ENCODE data around the gene ANP32A.

ANP32A gene

DNA sequence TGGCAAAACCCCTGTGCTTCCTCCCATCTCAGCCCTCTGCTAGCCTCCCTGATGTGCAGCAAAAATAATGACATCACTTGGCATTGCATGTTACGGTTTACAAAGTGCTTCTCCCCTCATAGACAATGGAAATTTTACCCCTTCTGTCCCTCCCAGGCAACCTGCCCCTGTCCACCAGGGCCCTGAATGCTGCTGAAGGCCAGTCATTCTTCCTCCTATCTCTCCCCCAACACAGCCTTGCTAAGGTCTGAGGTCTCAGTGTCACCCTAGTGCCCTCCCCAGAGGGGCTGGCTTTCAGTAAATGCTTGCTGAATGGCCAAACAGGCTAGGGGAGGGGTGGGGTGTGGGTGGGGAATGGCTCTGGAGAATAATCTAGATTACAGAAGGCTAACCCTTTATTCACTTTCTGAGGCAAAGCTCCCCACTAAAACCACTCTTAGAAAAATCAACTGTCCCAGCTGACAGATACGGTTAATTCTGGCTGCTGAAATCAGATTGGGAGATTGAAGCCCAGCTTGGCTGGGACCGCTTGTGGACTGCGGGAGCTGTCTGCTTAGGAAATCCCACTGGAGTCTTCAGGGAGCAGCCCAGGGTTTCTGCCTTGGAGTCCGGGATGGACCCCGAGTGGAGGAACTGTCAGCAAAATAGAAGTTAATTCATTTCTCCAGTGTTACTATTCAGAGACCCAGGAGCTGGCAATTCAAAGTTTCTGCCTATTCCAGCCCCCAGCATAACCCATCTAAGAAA lies 22.9 kb downstream of the ANP32A start:
- DNase-seq, result no peak

DNA sequence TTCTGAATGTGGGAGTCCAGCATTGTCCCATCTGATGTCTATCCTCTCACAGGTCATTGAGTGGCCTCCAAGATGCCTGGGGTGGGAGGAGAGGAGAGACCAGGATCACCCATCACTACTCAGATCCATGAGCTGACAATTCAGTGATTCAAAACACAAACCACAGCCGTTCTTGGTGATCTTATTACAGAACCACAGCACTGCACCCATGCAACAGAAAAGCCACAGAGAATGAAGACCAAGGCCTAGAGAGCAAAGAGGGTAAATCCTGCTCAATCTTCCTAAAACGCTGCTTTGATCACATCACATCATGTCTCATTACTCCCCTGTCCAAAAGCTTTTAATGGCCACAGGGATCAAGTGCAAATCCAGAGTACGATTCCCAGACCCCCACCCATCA lies 23.5 kb downstream of the ANP32A start:
- DNase-seq, result no peak

DNA sequence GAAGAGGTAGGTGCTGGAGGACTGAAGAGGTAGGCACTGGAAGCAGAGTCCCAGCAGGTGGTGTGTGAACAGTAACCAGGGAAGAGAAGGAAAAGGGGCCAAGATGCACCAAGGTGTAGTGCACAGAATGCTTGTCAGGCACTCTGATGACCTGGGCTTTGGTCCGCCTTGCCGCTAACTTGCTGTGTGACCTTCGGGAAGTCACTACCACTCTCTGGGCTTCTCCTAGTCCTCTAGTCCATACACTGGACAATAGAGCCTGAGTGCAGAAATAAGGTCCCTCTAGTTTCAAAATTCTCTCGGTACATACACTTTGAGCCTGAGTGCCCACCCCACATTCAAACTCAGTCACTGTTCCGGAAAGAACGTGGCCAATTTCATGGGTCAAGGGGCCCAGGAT lies 24.1 kb downstream of the ANP32A start:
- no peak for DNase-seq

DNA sequence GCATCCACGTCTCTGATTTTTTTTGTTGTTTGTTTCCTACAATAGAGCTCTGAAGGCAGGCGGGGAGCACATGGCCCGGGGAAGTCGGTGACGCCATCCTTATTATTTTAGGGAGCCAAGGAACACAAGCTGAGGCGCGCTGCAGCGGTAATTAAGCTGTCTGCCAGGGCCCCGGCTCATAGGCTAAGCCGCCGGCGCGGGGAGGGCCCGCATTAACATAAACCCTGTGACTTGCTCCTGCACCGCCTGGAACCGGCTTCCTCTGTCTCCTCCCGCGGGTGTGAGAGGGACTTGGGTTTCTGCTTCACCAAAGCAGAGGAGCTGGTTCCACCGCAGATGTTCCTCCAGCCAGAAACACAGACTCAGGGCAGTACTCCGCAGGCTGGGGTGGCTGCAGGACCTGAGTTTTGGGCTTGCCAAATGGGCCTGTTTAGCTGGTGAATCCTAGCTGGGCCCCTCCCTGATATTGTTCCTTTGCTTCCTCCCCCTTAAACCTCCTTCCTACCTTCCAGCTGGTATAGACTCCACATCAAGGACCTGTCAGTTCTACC lies 25.3 kb downstream of the ANP32A start:
- DNase-seq, result peak; percentile 42

DNA sequence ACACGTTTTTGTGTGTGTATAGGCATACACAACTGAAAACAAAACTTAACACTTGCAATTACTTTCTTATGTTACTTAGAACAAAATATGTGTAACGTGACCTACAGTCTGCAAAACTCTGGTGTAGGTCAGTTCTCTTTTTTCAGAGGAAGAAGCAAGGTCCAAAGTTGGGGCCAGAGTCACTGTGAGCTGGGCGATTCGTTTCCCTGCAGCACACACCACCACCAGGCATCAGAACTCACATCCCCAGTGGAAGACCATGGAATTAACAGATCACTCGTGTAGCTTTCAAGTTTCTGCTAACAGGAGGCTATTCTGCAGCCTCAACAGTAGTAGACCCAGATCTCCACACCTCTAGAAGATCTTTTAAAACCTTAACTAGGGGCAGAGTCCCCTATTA lies 25.8 kb downstream of the ANP32A start:
- DNase-seq, result no peak

DNA sequence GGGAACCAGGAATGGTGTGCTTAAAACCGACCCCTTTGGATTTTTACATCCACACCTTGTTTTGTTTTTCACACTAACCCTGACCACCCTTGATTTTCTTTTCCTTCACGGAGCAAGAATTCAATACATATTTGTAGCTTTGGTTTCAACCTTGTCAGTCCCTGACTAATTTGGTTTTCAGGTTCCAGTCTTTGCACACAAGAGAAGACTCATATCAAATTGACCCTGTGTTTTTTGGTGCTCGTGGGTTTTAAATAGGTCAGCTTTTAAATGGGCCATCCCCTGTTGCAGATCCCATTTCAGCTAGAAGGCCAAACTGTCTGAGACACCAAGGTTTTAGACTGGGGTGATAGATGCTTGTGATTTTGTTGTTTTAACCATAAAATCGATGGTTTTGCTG lies 26.4 kb downstream of the ANP32A start:
- no peak for DNase-seq

DNA sequence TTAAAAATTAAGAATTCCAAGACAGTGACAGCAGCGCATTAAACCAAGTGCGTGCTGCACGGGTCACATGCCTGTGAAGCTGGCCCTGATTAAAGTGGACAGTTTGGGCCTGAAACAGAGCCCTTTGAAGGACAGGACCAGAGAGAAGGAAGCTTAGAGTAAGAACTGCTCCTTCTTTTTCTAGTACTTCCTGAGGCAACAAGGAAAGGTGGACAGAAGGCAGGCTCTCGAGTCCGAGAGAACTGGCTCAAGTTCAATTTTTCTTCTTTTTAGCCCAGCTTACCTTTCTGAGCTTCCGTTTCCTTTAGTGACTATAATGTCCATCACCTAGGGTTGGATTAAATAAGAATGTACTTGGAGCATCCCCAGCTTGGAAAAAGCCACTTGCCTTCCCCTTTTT lies 26.9 kb downstream of the ANP32A start:
- no peak for DNase-seq

DNA sequence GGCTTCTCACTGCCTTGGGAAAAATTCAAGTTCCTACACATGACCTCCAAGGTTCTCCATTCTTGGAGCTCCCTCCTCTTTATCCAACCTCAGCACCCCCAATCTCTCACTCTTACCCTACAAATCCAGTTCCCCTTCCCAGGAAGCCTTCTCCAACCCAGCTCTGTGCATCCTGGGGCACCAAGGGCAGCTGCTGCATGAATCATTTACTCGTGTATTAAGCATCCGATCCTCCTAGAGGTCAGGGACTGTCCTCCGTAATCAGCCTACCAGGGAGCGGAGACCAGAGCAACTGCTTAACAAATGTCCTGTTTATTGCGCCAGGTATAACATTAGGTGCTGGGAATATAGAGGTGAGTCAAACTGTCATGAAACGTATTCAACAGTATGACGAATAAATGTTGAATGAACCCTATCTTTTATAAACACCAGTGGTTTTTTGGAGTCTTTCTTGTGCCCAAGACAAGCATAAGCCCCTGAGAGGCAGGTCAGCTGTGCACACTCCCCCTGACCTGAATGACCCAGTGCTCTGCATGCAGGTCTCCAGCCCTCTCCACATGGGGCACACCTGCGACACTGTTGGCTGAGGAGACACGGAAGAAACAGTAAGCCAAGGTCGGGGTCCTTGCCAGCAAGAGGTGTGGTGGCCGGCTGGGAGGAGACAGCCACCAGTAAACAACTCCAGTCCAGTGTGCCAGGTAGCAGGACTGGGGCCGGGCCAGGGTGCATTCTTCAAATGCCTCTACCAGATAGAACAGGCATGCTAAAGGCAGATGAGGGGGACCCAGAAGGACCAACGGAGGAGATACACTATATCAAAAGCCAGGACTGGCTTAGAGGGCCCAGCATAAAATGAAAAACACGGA lies 27.6 kb downstream of the ANP32A start:
- no peak for DNase-seq

DNA sequence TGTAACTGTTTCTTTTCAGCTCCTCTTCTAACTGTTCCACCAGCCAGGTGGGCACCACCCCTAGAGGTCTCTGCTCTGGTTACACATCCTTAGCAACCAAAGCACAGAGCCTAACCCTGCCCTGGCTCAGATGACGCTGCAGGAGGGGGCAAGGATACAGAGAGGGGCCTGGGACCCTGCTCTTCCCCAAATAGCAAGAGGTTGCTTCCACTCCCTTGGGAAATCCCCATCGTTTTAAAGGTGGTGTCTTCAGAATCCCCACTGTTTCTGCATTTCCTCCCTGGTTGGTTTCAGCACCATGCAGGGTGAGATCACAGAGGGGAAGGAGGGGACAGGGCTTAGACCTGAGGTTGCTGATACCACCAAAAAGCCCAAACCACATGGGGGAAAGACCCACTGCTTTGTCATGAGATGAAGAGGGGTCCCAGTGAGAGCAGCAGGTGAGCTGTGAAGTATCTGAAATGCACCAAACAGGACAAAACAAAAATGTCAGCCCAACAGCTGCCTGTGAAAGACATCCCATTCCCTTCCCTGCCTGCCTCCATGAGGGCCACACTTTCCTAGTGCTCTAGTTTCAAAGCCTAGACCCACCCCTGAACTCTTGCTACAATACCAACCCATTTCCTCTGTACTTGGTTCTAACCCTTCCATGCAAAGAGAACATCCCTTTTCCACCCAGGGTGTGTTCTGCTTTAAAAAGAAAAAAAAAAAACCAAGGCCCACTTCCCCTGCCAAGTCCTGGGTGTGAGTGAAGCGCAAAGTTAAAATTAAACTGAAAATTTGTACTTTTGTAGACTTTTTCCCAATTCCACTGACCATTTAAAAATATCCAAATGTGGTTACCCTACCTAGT lies 29.0 kb downstream of the ANP32A start:
- peak; percentile 7 for DNase-seq

DNA sequence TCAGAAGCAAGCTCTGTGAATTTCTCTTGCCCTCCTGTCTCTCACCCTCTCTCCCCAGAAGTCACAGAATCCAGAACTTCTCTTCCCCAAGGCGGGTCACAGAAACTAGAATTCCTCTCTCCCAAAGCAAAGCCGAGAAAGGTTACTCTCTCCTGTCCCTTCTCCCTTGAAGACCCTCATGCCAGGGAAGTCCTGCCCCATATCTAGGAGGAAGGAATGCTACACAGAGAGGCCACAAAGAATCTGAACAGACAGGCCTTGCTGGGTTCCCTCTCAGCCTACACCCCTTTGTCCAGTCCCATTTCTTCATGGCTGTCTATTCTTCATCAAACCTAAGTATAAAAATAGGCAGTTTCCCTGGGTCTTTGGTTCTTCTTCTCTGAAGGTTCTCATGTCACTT lies 29.8 kb downstream of the ANP32A start:
- DNase-seq, result no peak

DNA sequence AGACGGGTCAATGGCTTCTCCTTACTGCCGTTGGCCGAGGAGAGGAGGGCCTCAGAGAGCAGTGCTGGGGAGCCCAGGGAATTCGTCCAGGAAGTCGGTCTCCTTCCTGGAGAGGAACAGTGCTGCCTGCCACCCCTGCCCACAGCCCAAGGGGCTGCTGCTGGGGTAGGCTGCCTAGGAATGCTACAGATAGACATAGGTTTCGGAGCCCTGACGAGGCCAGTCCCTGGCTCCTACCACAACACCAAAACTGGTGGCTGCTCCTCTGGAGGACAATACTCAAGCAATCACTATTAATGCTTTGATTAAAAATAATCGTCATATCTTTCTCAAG lies 30.5 kb downstream of the ANP32A start:
- DNase-seq, result no peak

DNA sequence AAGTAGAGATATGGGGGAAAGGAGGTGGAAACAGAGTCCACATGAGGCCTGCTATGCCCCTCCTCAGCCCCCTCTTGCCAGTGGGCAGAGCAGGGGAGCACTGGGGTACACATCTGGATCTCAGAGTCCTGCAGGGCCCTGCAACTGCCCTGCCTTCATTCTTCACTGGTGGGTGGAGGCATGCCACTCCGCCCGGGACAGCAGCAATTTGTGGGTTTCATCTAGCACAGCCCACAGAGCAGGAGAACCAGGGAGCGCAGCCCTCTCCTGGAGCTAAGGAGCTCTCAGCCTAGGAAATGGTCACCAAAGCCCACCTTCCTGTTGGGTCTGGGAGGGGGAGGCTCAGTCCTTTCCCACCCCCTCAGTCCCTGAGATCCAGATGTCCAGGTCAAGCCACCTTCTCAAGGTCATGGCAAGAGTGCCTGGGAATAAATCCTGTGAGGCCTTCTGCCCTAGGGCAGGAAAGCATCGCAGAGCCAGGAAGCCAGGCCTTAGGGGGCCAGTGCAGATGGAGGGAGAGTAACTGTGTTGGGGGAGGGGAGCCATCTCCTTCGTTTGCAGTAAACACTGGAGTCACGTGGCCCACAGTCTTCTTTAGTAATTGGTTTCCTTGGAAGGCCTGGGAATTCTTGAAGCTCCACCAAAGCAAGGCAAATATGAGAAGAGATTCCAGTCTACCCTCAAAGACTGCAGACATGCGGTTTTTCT lies 31.0 kb downstream of the ANP32A start:
- no peak for DNase-seq

DNA sequence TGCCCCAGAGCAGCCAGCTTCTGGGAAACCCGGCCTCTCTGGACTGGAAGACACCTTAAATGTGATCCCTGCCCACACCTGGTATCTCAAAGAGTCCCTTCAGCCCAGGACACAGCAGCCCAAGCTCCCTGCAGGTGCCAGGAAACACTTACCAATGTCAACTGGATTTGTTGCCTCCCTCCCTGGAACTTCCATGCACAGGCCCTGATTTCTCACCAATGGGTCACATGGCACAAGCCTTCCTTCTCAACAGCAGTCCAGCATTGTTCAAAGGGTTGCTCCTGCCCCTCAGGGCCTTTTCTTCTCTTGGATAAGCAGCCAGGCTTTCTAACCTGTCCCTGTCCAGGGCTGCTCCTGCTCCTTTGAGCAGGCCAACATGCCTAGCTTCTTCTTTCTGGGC lies 31.6 kb downstream of the ANP32A start:
- DNase-seq, result no peak

DNA sequence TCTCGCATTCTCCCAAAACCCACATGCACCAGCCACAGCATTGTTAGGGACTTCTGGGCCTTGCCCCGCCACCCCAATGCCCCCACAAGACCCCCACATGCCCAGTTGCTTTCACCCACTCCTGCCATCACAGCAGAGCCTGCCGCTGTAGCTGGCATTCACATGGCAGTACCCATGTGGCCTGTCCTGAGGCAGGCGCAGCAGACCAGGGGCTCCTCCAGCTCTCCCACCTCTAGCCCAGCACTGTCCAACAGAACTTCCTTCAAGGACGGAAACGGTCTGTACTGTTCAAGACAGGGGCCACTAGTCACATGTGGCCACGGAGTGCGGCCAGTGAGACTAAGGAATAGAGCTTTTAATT lies 32.5 kb downstream of the ANP32A start:
- no peak for DNase-seq

DNA sequence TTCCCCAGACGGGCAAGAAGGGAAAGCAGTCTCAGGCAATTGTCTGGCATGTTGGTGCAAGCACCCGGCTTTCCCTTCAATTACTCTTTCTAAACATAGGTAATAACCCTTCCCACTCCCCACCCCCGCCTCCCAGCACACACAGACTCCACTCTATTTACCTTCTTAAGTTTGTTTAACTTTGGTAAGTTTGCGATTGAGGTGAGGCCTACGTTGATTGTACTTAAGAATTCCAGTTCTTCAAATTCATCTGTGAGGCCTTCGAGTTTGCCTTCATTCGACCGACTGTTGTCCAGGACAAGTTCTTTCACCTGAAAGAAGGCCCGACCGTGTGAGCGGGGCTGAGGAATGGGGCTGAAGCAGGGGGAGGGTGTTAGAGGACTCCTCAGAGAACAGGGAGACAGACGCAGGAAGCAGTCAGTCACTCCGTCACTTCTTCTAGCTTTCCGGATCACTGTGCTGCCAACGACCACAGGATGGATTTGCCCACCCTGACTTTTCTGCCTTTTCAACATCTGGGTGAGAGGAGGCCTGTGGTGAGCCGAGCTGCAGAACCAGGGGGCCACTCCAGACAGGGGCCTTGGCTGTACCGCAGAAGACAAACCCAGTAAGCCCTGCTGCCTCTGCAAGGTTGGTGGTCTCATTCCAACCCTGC lies 33.0 kb downstream of the ANP32A start:
- no peak for DNase-seq

DNA sequence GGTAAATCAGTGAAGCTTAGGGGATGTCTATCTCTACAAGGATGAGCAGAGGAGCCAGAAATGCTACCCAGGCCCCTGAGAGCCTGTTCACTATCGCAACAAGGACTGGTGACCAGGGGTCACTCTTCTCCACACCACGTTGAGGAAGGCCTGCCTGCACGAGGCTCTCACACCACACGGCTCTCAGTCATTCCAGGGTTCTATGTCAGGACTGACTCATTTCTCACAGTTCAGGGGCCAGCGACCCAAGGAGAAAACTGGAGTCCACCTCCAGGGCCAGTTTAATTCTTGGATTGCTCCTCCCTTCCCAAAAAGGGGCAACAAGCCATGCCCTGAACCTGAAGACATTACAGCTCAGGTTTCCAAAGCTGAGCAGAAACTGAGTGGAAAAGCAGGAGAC lies 33.9 kb downstream of the ANP32A start:
- DNase-seq, result no peak

DNA sequence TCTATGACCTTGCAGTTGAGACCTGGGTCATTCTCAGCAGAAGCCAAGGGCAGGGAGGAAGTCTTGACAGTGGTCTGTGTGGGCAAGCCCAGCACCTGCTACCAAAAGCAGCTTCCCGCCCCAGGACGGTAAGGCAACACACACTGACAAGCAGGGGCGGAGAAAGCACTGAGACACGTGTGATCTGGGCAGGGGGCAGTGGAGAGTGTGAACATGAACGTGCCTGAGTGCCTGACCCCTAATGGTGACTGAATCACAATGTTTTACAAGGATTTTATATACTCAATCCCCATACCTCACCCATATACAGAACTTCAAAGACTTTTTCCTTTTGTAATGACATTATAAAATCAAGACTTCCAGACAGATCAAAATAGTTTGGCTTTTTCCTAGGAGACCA lies 35.2 kb downstream of the ANP32A start:
- DNase-seq, result no peak

DNA sequence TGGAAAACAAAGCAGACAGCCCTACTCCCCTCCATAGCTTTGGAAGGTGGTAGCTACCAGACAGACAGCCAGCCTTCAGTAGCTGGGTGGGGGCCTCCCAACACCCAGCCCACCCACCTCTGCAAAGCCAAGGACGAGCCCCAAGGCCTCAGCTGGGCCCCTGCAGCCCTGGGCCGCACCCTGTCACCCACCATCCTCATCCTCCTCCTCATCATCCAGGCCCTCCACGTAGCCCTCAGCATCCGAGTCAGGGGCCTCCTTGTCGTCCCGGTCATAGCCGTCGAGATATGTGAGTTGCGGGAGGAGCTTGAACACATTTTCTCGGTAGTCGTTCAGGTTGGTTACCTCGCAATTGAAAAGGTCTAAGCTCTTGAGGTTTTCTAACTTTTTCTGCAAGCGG lies 36.5 kb downstream of the ANP32A start:
- no peak for DNase-seq

DNA sequence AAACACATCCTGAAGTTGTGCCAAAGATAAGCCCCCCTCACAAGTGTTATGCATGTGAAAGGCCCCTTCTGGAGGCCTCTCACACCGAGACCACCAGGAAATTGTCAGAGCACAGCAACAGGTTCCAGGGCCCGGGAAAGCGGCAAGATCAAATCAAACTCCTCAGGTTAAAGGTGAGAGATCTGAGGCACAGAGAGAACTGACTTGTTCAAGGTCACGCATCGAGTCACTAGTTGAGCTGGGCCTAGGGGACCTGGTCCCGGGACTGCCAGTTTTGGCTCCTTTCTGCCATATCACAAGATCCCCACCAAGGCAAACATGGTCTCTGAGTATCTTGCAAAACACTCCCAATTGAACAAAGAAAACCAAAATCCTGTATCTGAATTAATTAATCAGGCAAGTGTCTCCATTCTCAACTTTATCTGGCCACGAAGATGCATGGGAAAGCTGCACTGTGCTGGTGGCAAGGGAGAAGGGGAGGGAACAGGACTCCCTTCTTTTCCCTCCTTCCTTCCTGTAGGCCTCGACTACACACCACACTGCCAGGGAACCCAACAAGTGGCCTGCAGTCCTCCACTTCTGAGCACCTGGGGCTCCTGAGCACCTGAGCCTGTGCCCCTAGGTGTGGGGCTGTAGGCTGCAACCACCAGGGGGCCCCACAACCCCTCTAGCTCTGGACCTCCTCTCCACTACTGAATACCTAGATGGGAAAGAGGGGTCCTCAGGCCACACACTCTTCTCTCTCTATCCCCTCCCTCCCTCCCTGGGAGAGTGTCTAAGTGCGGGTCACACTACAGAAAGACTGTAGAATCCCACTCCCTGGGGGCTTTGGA lies 37.3 kb downstream of the ANP32A start:
- peak; percentile 49 for DNase-seq

DNA sequence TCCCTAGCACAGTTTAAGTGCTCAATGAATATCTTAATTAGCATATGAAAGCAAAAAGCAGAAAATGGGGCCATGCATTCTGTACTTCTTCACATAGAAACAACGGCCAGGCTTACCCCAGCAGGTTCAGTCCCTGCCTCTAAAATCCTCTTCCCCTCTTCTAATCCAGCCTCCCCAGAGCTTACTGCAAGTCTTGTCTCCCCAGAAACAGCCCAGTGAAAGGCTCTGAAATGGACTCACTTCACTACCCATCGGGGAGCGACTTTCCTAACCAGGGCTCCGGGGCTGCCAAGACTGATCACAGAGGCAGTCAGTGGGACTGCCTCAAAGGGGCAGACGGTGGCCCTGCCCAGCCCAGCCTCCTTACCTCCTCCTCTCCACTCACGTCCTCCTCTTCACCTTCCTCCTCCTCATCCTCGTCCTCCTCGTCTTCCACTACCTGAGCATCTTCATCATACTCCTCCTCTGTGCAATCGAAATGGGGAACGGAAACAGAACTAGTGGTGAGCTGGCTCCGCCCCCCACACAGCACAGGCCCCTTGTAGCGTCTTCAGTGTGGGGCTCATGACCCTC lies 38.0 kb downstream of the ANP32A start:
- no peak for DNase-seq

All from activated effector memory CD4-positive, alpha-beta T cell treated with Interleukin-2 at 50 U/mL for 16 hours (primary cell).